GM12878 (cell line): ENCODE measurements around the gene GAB1. TPM values are rescaled to one million over a fixed set of nuclear protein-coding genes. Genes with fewer than 3 reads are reported as not detected.

Experiments used
- ATAC-seq: fragments of 200-7000 bp; cut with Tn5 transposase; 3 replicates; pipeline ENCODE4 v1.9.1; 2020; ENCODE audit warnings: mild to moderate bottlenecking, moderate library complexity
- BruUV-seq: library from RNA; stranded (reverse); fragments of 400-500 nt; replicated peaks from 2 replicates; lab custom pipeline; 2021; lab: Mats Ljungman, UMichigan
- CTCF ChIA-PET: fragments of 300-600 bp; sonication (Branson Sonifier 250); formaldehyde crosslinking; extraction: SDS; loops from one replicate; lab custom pipeline; 2021; ENCODE audit warnings: inconsistent platforms; lab: Yijun Ruan, JAX
- POLR2A ChIA-PET: fragments of 350-600 bp; formaldehyde crosslinking; extraction: SDS; loops from one replicate; lab custom pipeline; 2021; ENCODE audit warnings: inconsistent platforms; lab: Charles Lee
- RAD21 ChIA-PET: fragments of 300-600 bp; sonication (Branson Sonifier 250); formaldehyde crosslinking; loops from one replicate; lab custom pipeline; 2023; ENCODE audit warnings: antibody characterized with exemption; ENCODE audit not compliant: unreplicated experiment; lab: Charles Lee
- SMC1A ChIA-PET: fragments of 300-600 bp; sonication (Branson Sonifier 250); formaldehyde crosslinking; loops from one replicate; lab custom pipeline; 2023; ENCODE audit not compliant: unreplicated experiment, uncharacterized antibody; lab: Charles Lee
- DNase-seq: peaks from one replicate; pipeline ENCODE4 v3.0.0-alpha.2; 2011; ENCODE audit warnings: low read depth, low spot score
- FAIRE-seq: peaks from 3 replicates; lab custom pipeline; 2011; peaks lifted over from hg19 to GRCh38; lab: Jason Lieb, UNC
- H2AFZ ChIP-seq: 2 replicates; pipeline ENCODE4 v1.6.0; 2011; ENCODE audit warnings: low read depth, low read length, control low read depth; ENCODE audit not compliant: control insufficient read depth
- H3K27ac ChIP-seq: 2 replicates; pipeline ENCODE4 v1.5.1; 2011; ENCODE audit warnings: control low read depth; ENCODE audit not compliant: control insufficient read depth, insufficient read depth
- H3K27me3 ChIP-seq, 2 experiments: replicated peaks in 1 of 2; 2 replicates each; pipeline versions ENCODE4 v1.6.0 to v1.6.1; 2011; ENCODE audit warnings: low read length in 1 of 2; ENCODE audit not compliant: control insufficient read depth in 2 of 2, insufficient read depth in 2 of 2
- H3K36me3 ChIP-seq, 2 experiments: 2 replicates each; pipeline ENCODE4 v1.5.1; 2011; ENCODE audit warnings: low read length in 1 of 2; ENCODE audit not compliant: control insufficient read depth in 2 of 2, insufficient read depth in 2 of 2
- H3K4me1 ChIP-seq: 2 replicates; pipeline ENCODE4 v1.6.1; 2011; ENCODE audit warnings: mild to moderate bottlenecking, low read length, moderate library complexity, mixed read lengths; ENCODE audit not compliant: control insufficient read depth, insufficient read depth
- H3K4me2 ChIP-seq: 2 replicates; pipeline ENCODE4 v1.6.0; 2011; ENCODE audit warnings: control low read depth; ENCODE audit not compliant: control insufficient read depth, insufficient read depth
- H3K4me3 ChIP-seq: fragments of 200-600 bp; sonication (generic); 2 replicates; pipeline ENCODE4 v1.5.1; 2016
- H3K79me2 ChIP-seq: 2 replicates; pipeline ENCODE4 v1.6.0; 2011; ENCODE audit warnings: low read length; ENCODE audit not compliant: control insufficient read depth, insufficient read depth
- H3K9ac ChIP-seq: 2 replicates; pipeline ENCODE4 v1.8.0; 2011; ENCODE audit warnings: low read length, control low read depth, mixed read lengths; ENCODE audit not compliant: control insufficient read depth, insufficient read depth
- H3K9me3 ChIP-seq: replicated peaks from 3 replicates; pipeline ENCODE4 v1.5.1; 2011; ENCODE audit warnings: mild to moderate bottlenecking, low read length; ENCODE audit not compliant: control insufficient read depth, insufficient read depth
- H4K20me1 ChIP-seq: 2 replicates; pipeline ENCODE4 v1.6.0; 2011; ENCODE audit not compliant: control insufficient read depth, insufficient read depth
- BACH1 ChIP-seq: fragments of 450-650 bp; IDR thresholded peaks from 2 replicates; pipeline ENCODE4 v1.6.1; 2017; ENCODE audit warnings: mild to moderate bottlenecking, borderline replicate concordance
- IKZF2 ChIP-seq, 2 experiments: fragments of 450-650 bp; IDR thresholded peaks; 2 replicates each; pipeline ENCODE4 v1.6.1; 2017; ENCODE audit warnings: mild to moderate bottlenecking in 2 of 2, moderate library complexity in 2 of 2
- PKNOX1 ChIP-seq: fragments of 450-650 bp; IDR thresholded peaks from 2 replicates; pipeline ENCODE4 v1.6.1; 2016; ENCODE audit warnings: mild to moderate bottlenecking
- TAF1 ChIP-seq: IDR thresholded peaks from 2 replicates; pipeline ENCODE4 v1.6.1; 2011; ENCODE audit warnings: mild to moderate bottlenecking, low read depth, low read length, borderline replicate concordance
- ZNF384 ChIP-seq: IDR thresholded peaks from 2 replicates; pipeline ENCODE4 v1.6.1; 2012; ENCODE audit warnings: low read depth, mild to moderate bottlenecking, low read length, improper control_type of control experiment, borderline replicate concordance
- ZNF687 ChIP-seq: fragments of 450-650 bp; IDR thresholded peaks from 2 replicates; pipeline ENCODE4 v1.6.1; 2017; ENCODE audit warnings: mild to moderate bottlenecking, moderate library complexity
- WGBS: methylation state at CpG from one replicate; pipeline ENCODE4 v1.1.6; 2016; ENCODE audit warnings: low lambda C conversion rate; ENCODE audit not compliant: insufficient replicate concordance, insufficient coverage; ENCODE audit errors: missing lambda C conversion rate; 5-methylcytosine and 5-hydroxymethylcytosine counted together
- in situ Hi-C: fragments of 300-500 bp; cut with MboI; formaldehyde crosslinking; loops from 9 replicates; pipeline ENCODE4 v1.14.3; 2018; ENCODE audit warnings: mixed read lengths
- intact Hi-C: fragments of 100-400 bp; cut with micrococcal nuclease; formaldehyde crosslinking; loops from one replicate; pipeline ENCODE4 v1.14.2; 2022; ENCODE audit not compliant: unreplicated experiment
- polyA plus RNA-seq, 11 experiments: library from polyadenylated mRNA; depleted of rRNA in 4 of 11; unstranded in 6 of 11; stranded (reverse) in 5 of 11; fragments of >200 nt; fragmentation: Nextera tagmentation in 4 of 11; fragmentation: Illumina TruSeq in 1 of 11; extraction: Ambion mirVana in 4 of 11; extraction: Trizol in 1 of 11; gene quantifications; 1 replicate in 1 of 11; 2 replicates in 10 of 11; pipeline versions ENCODE4 v1.2.1 to v1.2.3, GENCODE V29; 2011 to 2016; ENCODE audit warnings: inconsistent platforms in 2 of 11, missing spikeins in 2 of 11, low read depth in 1 of 11
- total RNA-seq, 4 experiments: library from RNA; depleted of rRNA in 3 of 4; stranded (reverse); fragments of >200 nt in 3 of 4; fragmentation: Illumina TruSeq in 1 of 4; extraction: Trizol in 1 of 4; gene quantifications; 2 replicates each; pipeline versions ENCODE4 v1.2.1 to v1.2.3, GENCODE V29; 2013 to 2021

The GAB1 gene
- total and polyA plus RNA-seq, 10 of the 15 experiments (the other 5 are each of a cell fraction or from before 2014, with no cell fraction given): 0.37 to 5.3 (median 3.2) TPM

- Histone ChIP-seq H3K4me2 (no peak overlapping the region), H3K27ac (no peak overlapping the region), H3K9ac (no peak overlapping the region), H3K79me2 (no peaks in the 10 kb centered on the region), H3K9me3 (no peaks in the 10 kb centered on the region; the same call in 2 of the 3 replicates), H3K4me1 (peaks cover 21% of the 10 kb centered on the region), H3K27me3 (no peaks in the 10 kb centered on the region), H4K20me1 (no peaks in the 10 kb centered on the region), H3K4me3 (no peak overlapping the region), H2AFZ (peak overlapping the region; percentile 4; the same call in 1 of the 2 replicates), H3K36me3 (no peaks in the 10 kb centered on the region)
- intact Hi-C loops (no loop called here), in situ Hi-C loops (no loop called here)
- ChIA-PET SMC1A (interaction anchor here (0.6 to 12.5 kb wide), 10 partner anchors 10 to 99 kb away, joined by 3 to 204 read pairs (median 6); no protein-coding TSS in a partner anchor), CTCF (interaction anchor here (0.9 to 5.3 kb wide), 9 partner anchors 9 to 189 kb away, joined by 3 to 48 read pairs (median 4); partner anchors contain the start of gene GAB1), POLR2A (interaction anchor here (1.6 to 2.2 kb wide), 2 partner anchors 13 to 15 kb away, joined by 5 to 7 read pairs; no protein-coding TSS in a partner anchor), RAD21 (interaction anchor here (1.1 to 3.4 kb wide), 6 partner anchors 8 to 87 kb away, joined by 3 to 18 read pairs (median 8); no protein-coding TSS in a partner anchor)
- peak; percentile 20 for ATAC-seq
- no peak for DNase-seq
- 22% methylated on average over 4 of the region's 4 CpGs for WGBS
- BruUV-seq: no TSS peak
- peak; percentile 52 for FAIRE-seq
- TF ChIP-seq IKZF2 (IDR thresholded peaks at IDR 0.05): 0 out of 4 replicates have a peak, but pooled peaks of 1 of the 2 experiments have one; percentile 31
- TF ChIP-seq BACH1: no peak
- TF ChIP-seq ZNF687: peak; percentile 66; the same call in 1 of the 2 replicates
- 0 out of 2 replicates have a peak, but pooled peaks have one; percentile 22 for TF ChIP-seq PKNOX1
- peak; percentile 77 for TF ChIP-seq ZNF384
- no peak for TF ChIP-seq TAF1
- TF ChIP-seq, all 136 proteins: peak for 4
These were observed 45.9 kb downstream of the GAB1 start for GRCh38 chr4:143382596-143382995.
